Gastrocnemius medialis (tissue), 4 donors: ENCODE results near the gene ZNF423.

Source experiments
- POLR2A ChIP-seq, 2 donors: fragments of 450-650 bp; IDR thresholded peaks; one replicate each; pipeline ENCODE4 v1.6.1; 2017; ENCODE audit warnings: antibody characterized with exemption in 2 of 2, mild to moderate bottlenecking in 2 of 2, moderate library complexity in 2 of 2
- TF ChIP-seq, protein P1 (sequence below), 5 experiments: fragments of 450-650 bp in 3 of 5; fragments of 200-600 bp in 2 of 5; sonication (generic) in 2 of 5; IDR thresholded peaks in 4 of 5; conservative IDR thresholded peaks in 1 of 5; 1 replicate in 4 of 5; 2 replicates in 1 of 5; pipeline ENCODE4 v1.5.1; 2016 to 2019; ENCODE audit warnings: antibody characterized with exemption in 5 of 5, mild to moderate bottlenecking in 3 of 5, moderate library complexity in 3 of 5

- no peak for TF ChIP-seq POLR2A (IDR thresholded peaks at IDR 0.05)
- TF ChIP-seq, protein P1, sequence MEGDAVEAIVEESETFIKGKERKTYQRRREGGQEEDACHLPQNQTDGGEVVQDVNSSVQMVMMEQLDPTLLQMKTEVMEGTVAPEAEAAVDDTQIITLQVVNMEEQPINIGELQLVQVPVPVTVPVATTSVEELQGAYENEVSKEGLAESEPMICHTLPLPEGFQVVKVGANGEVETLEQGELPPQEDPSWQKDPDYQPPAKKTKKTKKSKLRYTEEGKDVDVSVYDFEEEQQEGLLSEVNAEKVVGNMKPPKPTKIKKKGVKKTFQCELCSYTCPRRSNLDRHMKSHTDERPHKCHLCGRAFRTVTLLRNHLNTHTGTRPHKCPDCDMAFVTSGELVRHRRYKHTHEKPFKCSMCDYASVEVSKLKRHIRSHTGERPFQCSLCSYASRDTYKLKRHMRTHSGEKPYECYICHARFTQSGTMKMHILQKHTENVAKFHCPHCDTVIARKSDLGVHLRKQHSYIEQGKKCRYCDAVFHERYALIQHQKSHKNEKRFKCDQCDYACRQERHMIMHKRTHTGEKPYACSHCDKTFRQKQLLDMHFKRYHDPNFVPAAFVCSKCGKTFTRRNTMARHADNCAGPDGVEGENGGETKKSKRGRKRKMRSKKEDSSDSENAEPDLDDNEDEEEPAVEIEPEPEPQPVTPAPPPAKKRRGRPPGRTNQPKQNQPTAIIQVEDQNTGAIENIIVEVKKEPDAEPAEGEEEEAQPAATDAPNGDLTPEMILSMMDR (IDR thresholded peaks at IDR 0.05 in 4 of 5, conservative IDR thresholded peaks at IDR 0.05 in 1 of 5), result no peak
Observed at GRCh38 chr16:49789616-49790015, 66.3 kb downstream of the ZNF423 start.
